NCI-H510A (cell line): ENCODE results near the gene FMN1.

Experiments used
- DNase-seq: peaks from one replicate; lab custom pipeline; 2025; lab: John Stamatoyannopoulos, UW

Gene FMN1

DNA sequence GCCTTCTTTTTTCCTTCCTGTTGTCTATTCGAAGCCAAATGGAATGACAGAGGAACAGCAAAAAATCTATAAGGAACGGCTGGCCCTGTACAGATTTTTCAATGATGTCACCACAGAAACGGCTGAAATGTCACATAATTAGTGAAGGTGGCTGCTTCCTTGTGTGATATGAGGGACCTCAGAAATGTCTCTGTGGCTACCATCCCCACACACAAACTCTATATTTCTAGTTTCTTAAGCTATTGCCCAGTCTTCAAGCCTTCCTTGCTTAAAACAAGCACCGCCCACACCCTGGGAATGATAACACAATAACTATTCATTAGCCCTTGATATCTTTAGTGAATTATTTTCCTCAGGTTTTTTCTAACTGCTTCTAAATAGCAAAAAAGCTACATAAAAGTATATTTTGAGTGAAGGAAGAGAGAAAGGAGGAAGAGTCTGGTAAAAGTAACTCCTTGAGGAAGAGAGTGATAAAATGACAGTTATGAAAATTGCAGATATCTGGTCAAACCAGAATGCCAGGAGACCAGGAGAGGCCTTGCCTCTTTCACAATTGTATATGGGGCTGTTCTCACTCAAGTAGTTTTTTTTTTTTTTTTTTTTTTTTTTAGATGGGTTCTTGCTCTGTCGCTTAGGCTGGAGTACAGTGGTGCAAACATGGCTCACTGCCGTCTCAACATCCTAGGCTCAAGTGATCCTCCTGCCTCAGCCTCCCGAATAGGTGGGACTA is 38.7 kb downstream of the FMN1 start:
- no peak for DNase-seq

DNA sequence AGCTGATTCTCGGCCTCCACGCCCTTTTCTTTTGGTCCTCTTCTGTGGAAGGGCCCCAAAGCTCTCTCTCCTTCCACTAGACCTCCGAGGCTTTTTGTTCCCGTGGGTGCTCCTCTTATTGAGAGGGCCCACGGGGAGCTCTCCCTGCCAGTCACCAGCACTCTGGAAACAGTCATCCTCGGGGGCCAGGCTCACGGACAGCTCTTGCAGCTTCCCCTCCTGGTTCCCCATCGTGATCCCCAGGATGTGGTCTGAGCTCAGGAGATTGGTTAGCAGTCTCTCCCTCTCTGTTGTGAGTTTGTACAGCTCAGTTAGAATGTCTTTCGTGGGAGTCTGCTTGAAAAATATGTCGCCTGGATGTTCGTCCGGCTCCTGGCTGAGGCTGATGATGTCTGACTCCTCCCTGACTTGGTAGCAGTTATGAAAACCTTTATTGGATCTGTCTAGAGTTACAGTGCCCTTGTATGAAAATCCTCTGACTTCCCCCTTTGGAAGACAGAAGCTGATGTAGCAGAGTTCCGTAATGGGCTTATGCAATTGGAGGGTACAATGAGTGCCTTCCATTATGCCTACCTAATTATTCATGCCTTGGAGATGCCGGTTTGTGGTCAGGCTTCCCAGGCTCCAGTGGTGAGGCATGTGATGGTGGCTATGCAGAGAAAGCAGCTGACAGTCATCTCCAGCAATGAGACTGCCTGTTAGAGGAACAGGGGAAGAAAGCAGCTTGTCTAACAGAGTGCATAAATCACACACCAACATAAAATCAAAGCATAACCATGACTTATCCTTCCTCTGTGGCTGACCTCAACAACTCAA is 40.0 kb downstream of the FMN1 start:
- DNase-seq = no peak

DNA sequence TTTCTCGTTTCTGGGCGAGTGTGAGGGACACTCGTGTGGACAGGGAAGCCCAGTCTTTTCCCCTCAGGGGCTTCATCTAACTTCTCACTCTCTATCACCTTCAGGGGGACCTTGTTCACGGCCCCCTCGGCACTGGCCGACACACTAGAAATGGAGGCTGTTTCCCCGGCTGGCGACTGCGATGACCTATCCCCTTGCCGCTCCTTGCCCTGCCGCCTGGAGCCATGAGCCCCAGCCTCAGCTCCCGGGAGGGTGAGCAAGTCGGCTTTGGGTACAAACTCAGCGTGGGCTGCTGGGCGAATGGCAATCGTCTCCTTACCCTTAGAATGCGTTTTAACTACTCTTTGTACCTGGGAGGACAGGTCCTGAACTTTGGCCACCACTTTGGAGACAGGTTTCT is 41.0 kb downstream of the FMN1 start:
- DNase-seq = no peak

DNA sequence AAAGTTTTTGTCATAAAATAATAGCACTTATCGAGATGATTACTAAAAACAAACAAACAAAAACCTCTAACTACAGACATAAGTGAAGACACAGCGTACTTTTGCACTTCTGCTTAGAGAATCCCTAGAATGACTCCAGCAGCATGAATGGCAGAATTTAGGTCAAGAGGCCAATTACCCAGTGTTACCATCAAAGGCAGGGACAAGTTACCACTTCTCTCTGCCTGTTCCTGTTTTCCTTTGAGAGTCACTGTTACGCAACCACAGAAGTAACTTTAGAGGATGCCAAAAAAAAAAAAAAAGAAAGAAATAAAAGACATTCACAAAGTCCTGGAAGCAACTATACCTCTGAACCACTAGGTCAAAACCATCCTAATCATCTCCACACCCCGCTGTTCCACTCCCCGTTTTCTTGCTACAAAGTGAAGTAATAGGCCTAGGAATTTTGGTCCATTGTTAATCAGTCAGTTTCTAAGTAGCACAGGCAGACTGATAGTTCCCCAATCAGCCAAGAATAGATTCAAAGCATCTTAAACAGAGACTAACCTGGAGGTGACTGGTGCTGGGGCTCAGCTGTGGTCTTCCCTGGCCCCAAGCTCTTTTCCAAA is 41.9 kb downstream of the FMN1 start:
- no peak for DNase-seq

DNA sequence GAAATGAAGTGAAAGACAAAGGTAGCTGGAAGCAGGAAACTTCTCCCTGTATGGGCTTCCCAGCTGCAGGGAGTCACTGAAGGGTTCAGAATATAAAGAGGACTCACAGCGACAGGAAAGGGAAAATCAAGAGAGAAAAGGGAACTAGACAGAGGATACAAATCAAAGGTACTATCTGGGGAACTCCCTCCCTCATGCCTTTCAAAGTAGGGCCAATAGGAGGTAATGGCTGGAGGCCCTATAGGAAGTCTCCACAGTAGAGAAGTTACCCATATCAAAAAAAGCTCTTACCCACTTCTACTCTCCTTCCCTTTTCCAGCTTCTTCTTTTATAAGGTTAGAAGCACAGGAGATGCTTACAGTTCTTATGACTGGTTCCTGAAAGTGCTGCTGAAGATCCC is 43.5 kb downstream of the FMN1 start:
- DNase-seq = no peak

DNA sequence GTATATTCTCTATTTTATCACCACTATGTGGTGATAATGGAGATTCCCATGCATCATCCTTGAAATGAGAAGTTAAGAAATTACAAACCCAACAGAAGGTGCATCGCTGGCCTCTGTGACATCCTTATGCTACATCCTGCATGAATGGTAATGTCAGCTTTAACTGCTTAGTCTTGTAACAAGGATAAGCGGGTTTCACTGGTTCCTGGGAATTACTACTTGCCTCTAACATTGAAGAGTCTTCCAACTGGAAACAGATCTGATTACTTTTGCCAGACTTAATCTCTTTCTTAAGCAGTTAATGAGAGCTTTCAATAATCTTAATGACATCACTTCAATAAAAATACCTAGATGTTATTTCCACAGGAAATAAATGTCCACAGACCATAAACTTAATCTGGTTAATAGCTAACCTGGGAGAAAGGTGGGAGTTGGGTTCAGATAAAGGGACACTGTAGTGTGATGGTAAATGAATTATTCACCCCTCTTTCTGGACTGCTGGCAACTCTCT is 44.0 kb downstream of the FMN1 start:
- no peak for DNase-seq

DNA sequence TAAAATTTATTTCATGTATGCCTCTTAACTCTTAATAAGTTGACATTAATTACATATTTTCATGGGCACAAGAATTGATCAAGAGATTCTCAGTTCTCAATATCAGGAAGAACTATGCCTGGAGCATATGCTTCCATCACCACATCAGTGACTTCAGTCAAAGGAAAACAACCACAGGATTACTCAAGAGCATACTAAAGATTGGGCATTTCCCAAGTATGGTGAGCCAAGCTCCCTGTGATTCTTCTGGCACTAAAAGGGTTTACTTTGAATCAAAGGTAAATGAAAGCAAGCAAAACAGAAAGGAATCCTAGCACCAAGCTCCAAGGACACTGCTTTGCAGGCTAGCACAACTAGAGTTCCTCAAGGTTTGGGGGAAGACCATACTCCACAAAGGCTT is 44.6 kb downstream of the FMN1 start:
- DNase-seq = no peak

DNA sequence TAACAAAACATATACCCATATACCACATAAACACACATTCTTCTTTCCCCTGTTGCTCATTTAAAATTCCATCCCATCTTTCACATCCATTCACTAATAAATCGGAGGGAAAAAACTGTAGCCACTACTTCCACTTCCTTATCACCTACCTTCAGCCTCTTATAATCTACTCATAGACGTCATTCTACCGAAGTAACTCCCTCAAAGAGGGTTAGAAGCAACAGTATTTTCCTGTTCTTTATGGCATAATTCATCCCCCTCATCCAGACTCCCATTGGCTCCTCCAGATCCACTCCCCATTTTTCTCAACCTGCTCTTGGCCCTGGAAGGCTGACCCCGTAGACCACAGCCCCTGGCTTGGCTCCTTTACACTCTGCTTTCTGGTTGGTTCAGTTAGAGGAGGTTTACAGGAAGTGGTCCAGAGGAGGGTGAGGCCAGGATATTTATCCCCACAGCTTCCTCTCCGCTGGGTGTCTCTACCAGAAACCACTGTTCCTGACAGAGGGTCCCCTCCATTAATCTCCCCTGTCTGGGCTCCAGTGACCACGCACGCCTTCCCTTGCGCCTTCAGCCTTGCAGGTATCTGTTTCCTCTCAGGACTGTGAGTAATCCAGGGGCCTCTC is 46.3 kb downstream of the FMN1 start:
- DNase-seq = no peak

DNA sequence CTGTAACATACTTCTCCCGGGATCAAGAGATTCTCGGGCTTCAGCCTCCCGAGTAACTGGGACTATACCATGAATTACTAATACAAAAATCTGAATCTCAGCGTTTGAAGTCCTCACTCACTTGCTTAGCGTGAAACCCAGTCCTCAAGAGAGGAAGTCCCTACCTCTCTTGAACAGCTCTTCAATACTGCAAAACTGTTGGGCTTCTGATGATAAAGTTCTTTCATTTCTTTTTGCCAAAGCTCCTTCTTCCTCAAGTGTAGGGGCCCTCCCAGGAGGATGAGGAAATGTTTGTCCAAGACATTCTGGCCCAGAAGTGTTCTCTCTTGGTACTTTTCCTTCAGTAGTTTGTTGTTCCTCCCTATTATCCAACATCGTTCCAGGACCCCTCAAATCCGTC is 48.5 kb downstream of the FMN1 start:
- no peak for DNase-seq

DNA sequence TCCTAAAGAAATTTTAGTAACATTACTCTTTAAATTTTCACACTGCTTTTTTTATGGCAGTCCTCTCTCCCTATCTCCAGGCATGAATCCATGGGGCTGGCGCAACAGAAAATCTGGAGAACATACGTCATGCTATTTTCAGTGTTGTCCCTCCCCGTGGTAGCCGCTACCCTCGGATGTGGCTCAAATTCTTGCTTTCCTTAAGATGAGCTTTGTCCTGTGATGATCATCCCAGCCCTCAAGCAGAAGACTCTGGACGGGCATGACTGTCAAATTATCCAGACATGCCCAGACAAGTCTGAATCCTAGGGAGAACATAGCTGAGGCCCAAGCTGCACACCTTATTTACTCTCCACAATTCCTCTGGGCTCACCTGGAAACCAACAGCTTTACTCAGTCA is 49.1 kb downstream of the FMN1 start:
- DNase-seq = peak; percentile 37

DNA sequence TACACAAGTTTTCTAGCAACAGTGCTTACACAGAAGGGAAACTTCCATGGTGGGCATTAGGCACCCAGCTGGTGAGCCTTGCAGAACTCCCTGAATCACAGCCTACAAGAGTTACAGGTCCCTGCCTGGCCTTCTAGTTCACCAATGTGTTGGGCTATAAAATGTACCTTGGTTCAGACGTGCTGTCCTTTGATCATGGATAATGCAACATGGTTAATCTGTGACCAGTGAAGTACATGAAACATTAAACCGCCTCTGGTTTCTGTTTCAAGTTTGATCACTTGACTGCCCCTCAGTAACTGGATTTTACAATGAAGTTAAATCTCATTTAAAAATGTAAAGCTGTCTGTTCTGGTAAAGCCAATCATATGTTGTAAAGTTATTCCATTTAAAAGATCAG is 51.8 kb downstream of the FMN1 start:
- DNase-seq = no peak

DNA sequence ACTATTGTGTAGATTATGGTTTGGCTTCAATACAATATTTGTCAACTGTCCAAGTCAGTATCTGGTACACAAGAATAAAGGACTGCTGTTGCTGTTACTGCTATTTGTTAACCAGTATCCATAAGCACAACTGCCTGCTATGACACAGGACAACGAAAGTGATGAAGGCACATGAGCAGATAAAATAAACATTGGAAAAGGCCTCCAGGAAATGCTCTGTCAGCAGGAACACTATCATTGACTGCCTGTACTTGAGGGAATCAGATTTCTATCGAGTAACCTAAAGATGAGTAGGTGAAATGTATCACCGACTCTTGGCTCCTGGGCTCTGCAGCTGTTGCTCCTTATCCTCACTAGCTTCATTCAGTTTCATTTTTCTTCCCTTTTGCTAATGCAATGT is 56.5 kb downstream of the FMN1 start:
- DNase-seq = peak; percentile 39

DNA sequence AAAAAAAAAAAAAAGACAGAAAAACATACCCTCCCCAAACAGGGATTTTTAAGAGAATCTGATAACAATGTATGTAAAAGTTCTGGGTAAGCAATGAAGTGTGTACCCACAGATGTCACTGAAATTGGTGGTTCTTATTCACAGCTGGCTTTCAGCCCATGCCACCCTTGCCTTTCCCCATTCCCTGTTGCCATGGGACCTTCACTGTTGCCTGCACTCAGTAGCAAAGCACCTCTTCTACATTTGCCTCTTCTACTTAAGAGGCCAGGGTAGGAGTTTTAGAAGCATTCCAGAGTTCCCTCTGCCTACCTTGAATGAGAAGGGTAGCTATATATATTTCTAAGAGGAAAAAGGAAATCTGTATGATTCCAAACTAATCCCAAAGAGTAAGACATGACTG is 57.4 kb downstream of the FMN1 start:
- DNase-seq = no peak

DNA sequence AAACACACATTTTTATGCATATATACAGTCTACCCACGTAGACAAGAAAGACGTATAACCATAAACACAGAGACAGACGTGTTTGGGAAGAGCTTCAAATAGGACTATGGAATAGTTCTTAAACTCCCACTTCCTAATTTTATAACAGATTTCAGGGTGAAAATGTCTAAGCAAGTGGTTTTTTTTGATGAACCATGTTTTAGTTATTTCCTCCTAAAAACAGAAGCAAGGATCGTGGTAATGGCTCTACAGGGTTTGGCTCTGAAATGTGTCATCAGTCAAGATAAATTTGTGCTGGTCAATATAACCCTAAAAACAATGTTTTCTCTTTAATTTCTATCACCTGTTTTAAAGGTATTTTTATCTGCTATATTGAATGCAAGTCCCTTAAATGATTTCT is 58.2 kb downstream of the FMN1 start:
- DNase-seq = no peak

DNA sequence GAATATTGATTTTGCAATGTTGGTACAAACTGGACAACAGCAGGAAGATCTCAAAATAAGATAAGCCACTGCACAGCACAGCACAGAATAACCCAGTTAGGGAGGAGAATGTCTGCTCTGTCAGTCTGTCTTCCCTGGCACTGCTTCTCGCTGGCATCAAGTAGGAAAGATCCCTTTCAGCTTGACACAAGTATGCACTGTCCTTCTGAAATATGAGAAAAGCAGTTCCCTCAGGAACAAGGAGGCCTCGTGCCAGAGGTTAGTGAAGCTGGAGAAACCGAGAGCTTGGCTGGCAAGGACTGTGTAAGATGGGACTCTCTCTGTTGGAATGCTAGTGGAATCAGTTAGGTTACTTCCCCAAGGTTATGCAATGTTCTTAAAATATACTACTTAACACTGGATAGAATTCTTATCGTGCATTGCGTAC is 59.1 kb downstream of the FMN1 start:
- no peak for DNase-seq

DNA sequence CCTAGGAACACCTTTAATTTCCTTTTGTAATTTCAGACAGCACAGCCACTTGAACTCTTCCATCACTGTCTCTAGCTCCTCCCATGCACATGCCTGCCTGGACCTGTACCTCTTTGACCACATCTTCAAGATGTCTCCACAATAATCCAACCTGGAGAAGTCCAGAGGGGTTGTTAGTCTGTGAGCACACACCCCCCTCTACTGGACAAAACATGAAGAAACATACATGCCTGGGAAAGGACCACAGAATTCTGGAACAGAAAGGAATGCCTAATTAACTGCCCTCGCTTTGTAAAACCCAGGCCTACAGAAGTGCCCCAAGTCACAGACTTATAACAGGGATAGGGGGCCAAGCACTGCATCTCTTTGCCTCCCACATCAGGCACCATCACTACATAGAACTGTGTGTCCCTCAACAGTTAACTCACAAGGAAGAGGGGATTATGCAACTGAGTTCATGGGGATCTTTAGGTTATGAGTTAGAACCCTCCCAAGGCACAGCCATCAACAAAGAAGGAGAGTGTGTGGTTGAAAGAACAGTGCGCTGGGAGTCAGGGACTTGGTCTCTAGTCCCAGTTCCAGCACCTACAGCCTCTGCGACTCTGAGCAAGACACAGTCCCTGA is 61.7 kb downstream of the FMN1 start:
- peak; percentile 26 for DNase-seq

DNA sequence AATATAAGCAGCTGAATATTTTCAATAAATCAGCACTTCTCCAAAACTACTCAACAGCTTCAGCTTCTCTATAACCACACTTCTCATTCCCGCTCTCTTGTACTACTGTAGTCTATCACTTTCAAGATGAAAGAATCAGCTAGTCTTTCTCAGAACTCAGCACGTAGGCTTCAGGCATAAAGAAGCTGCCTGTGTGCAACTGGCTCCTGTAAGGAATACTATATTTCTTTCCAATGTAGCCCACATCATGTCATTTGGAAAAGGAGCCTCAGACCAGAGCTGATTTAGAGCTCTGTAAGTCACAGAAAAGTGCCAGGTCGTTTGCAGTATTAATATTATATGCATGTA is 62.3 kb downstream of the FMN1 start:
- no peak for DNase-seq

DNA sequence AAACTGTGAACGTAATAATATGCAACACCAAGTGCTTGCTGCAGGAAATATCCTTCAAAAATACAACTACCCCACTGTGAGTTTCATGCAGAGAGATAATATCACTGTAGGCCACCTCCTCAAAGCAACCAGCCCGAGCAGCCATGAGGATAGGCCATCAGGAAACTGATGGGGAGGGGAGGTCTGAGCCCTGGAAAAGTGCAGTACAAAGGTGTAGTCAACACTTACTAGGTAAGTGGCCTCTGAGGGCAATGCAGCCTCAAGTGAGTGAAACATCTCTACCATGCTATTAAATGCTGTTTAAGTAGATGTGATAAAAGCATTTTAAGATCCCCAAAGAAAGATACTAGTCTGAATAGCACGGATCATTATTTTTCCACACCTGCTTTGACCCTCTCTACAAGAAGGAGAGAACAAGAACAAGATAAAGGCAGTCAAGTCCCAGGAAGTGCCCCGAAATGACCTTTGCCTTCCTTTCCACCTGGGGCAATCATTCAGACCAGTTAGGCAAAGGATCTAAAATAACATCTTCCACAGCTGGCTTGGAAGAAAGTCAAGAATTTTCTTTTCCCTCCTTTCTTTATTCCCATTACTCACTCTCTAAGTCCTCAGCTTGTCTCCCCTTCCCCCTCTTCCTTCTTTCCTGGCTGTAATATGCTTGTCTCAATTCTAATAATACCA is 62.8 kb downstream of the FMN1 start:
- DNase-seq = no peak

DNA sequence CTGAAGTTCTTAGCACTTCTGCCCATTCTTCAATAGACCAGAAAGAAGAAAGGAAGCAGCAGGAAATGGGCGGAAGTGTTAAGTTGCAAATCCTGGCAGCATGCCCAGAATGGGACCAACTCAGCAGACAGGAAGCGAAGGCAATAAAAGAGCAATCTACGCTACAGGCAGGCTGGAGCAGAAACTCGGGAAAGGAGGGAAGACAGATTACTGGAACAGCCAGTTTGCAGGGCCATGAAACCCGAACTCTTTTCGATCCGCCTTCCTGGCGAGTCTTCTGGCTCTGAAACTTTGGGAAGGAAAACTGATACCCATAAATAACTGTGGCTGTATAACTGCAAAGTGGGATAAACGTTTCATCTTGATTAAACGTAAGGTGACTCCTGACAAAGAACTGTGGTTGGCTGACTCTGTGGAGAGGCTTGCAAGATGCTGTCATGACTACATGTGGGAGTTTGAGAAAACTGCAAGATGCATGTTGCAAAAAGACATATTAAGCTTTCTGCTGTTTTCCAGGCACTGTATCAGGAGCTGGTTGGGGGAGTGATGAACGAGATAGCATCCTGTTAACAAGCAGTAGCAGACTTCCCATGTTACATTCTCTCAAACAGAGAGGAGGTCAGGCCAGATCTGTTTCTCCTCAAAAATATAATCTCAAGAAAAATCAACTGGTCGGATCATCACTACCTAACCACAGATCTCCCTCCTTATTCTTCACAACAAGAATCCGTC is 67.8 kb downstream of the FMN1 start:
- DNase-seq = peak; percentile 74

DNA sequence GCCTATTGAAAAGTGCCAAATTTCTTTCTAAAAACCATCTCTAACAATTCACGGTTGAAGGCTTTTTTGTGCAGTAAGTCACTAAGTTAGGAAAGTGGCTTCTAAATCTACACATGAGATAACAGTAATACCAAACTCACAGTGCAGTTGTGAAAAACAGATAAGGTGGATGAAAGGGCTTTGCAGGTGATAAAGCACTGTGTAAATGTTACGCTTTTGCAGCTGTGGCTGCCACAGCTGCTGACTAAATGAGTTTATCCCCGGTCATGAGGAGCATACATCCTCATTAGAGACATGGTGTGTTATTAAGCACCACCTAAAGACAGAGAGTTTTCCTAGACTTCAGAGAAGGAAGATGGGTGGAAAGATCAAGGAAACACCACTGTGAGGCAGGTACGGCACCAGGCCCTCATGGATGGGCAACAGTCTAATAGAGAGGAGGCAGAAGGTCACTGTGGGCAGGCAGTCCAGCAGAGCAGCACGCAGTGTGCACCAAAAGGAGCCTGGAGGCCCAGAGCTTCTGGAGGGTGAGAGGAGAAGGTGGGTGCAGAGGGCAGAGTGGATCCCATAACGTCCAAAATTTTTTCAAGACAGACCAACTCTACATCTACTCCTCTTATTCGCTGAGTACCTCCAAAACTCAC is 68.5 kb downstream of the FMN1 start:
- no peak for DNase-seq
